Esophagus squamous epithelium (tissue), 4 donors: ENCODE data around the gene OCLN. TPM values are rescaled to one million over a fixed set of nuclear protein-coding genes. Genes with fewer than 3 reads are reported as not detected.

Experiments
- small RNA-seq, 4 donors: library from RNA; depleted of rRNA; stranded (forward); fragments of <200 nt; gene quantifications; one replicate each; pipeline ENCODE3, GENCODE V24; 2016
- total RNA-seq, 4 donors: library from RNA; depleted of rRNA; stranded (reverse); fragments of >200 nt; gene quantifications; one replicate each; pipeline ENCODE4 v1.1.0, GENCODE V29; 2016

OCLN gene
- total RNA-seq, 4 donors from 2014 or later: 12.0 to 56.2 (median 31.8) TPM

Small RNA genes lying within 50 kb of the gene (small RNA-seq; reads per million reads assigned to genes)
- gene RN7SL616P (0 reads per million in 4 donors), gene RNU6-724P (0 reads per million in 4 donors), gene RPS27P14 (0 reads per million in 4 donors)

Other genes with a start within 250 kb of the OCLN start
- 1 to 10 TPM; 4.4 to 6.5 (median 5.3) TPM for gene CCDC125, start 160.0 kb upstream of the OCLN start, total RNA-seq
- gene AK6, start 123.3 kb upstream of the OCLN start, total RNA-seq: 10 to 100 TPM; 10.7 to 23.0 (median 13.8) TPM
- 10 to 100 TPM; 25.4 to 42.2 (median 37.7) TPM for gene TAF9, start 123.3 kb upstream of the OCLN start, total RNA-seq
- 10 to 100 TPM in 3 of 4 donors, 1 to 10 TPM in 1; 4.9 to 18.3 (median 10.9) TPM for gene RAD17, start 123.0 kb upstream of the OCLN start, total RNA-seq
- 10 to 100 TPM; 12.4 to 24.5 (median 18.2) TPM for gene MARVELD2, start 77.7 kb upstream of the OCLN start, total RNA-seq
- 10 to 100 TPM; 10.0 to 17.0 (median 11.4) TPM for gene GTF2H2C, start 67.4 kb downstream of the OCLN start, total RNA-seq